HCT116 (cell line): ENCODE data around the gene TRIM61. TPM values are rescaled to one million over a fixed set of nuclear protein-coding genes. Genes with fewer than 3 reads are reported as not detected.

ENCODE experiments used
- ATAC-seq: fragments of 200-7000 bp; cut with Tn5 transposase; 2 replicates; pipeline ENCODE4 v1.9.1; 2020; ENCODE audit warnings: mild to moderate bottlenecking, moderate library complexity
- BruUV-seq: library from RNA; stranded (reverse); fragments of 400-500 nt; replicated peaks from 2 replicates; lab custom pipeline; 2021; lab: Mats Ljungman, UMichigan
- CTCF ChIA-PET: fragments of 300-600 bp; sonication (Branson Sonifier 250); formaldehyde crosslinking; loops from one replicate; lab custom pipeline; 2021; ENCODE audit warnings: antibody characterized with exemption; lab: Charles Lee
- POLR2A ChIA-PET: fragments of 300-600, 350-600 bp; sonication (Branson Sonifier 250); formaldehyde crosslinking; loops from one replicate; lab custom pipeline; 2021; ENCODE audit warnings: antibody characterized with exemption; lab: Charles Lee
- RAD21 ChIA-PET, 2 experiments: fragments of 300-600 bp; sonication (Branson Sonifier 250); formaldehyde crosslinking; loops; one replicate each; lab custom pipeline; 2023; ENCODE audit warnings: low total read pairs in 2 of 2; ENCODE audit not compliant: uncharacterized antibody in 2 of 2, unreplicated experiment in 2 of 2, low non-redundant PET in 1 of 2; lab: Charles Lee
- DNase-seq: peaks from one replicate; pipeline ENCODE4 v3.0.0-alpha.2; 2010; ENCODE audit warnings: low read depth, low spot score
- H2AFZ ChIP-seq: fragments of 200-600 bp; shearing (Covaris generic), sonication (generic); 2 replicates; pipeline ENCODE4 v1.6.1; 2017; ENCODE audit warnings: low read depth, mixed run types, mixed read lengths, antibody characterized with exemption, low read length; ENCODE audit not compliant: poor library complexity, severe bottlenecking
- H3K27ac ChIP-seq: 2 replicates; pipeline ENCODE4 v1.5.1; 2012; ENCODE audit warnings: low read depth, low read length
- H3K27me3 ChIP-seq: fragments of 200-600 bp; sonication (generic); 2 replicates; pipeline ENCODE4 v1.6.1; 2016; ENCODE audit warnings: mixed run types, low read length, mixed read lengths; ENCODE audit not compliant: insufficient read depth
- H3K36me3 ChIP-seq, 2 experiments: fragments of 200-500 bp in 1 of 2; fragments of 200-600 bp in 1 of 2; sonication (Bioruptor generic) in 1 of 2; sonication (generic) in 1 of 2; 2 replicates each; pipeline versions ENCODE4 v1.5.1 to v1.6.1; 2014 to 2016; ENCODE audit warnings: low read length in 2 of 2, inconsistent platforms in 1 of 2, mixed read lengths in 1 of 2, mixed run types in 1 of 2; ENCODE audit not compliant: insufficient read depth in 2 of 2, control insufficient read depth in 1 of 2
- H3K4me1 ChIP-seq, 2 experiments: fragments of 200-600 bp in 1 of 2; sonication (generic) in 1 of 2; 2 replicates each; pipeline versions ENCODE4 v1.5.1 to v1.6.1; 2012 to 2017; ENCODE audit warnings: low read length in 2 of 2, inconsistent platforms in 1 of 2, mild to moderate bottlenecking in 1 of 2, mixed read lengths in 1 of 2, mixed run types in 1 of 2, moderate library complexity in 1 of 2; ENCODE audit not compliant: insufficient read depth in 2 of 2, control insufficient read depth in 1 of 2
- H3K4me2 ChIP-seq: fragments of 200-600 bp; sonication (generic); 2 replicates; pipeline ENCODE4 v1.6.1; 2017; ENCODE audit warnings: mixed run types, low read length, mixed read lengths
- H3K4me3 ChIP-seq, 2 experiments: fragments of 200-600 bp in 1 of 2; sonication (generic) in 1 of 2; replicated peaks in 1 of 2; 2 replicates each; pipeline ENCODE4 v1.5.1; 2011 to 2016; ENCODE audit warnings: low read length in 2 of 2, control low read depth in 1 of 2, low read depth in 1 of 2, mild to moderate bottlenecking in 1 of 2, mixed read lengths in 1 of 2, mixed run types in 1 of 2
- H3K79me2 ChIP-seq: fragments of 200-600 bp; sonication (generic); 2 replicates; pipeline ENCODE4 v1.6.1; 2017; ENCODE audit warnings: mild to moderate bottlenecking, mixed run types, low read length, moderate library complexity, mixed read lengths; ENCODE audit not compliant: insufficient read depth
- H3K9ac ChIP-seq: fragments of 200-600 bp; sonication (generic); 2 replicates; pipeline ENCODE4 v1.6.1; 2016; ENCODE audit warnings: low read length, mixed read lengths
- H3K9me2 ChIP-seq: fragments of 200-600 bp; sonication (generic), shearing (Covaris generic); 2 replicates; pipeline ENCODE4 v1.6.1; 2017; ENCODE audit warnings: mixed run types, mild to moderate bottlenecking, moderate library complexity; ENCODE audit not compliant: insufficient read depth
- H3K9me3 ChIP-seq, 2 experiments: fragments of 200-500 bp in 1 of 2; fragments of 200-600 bp in 1 of 2; sonication (Bioruptor generic) in 1 of 2; sonication (generic) in 1 of 2; 2 replicates each; pipeline ENCODE4 v1.6.1; 2014 to 2017; ENCODE audit warnings: low read length in 2 of 2, mixed read lengths in 2 of 2, inconsistent platforms in 1 of 2, low read depth in 1 of 2, mild to moderate bottlenecking in 1 of 2, mixed run types in 1 of 2, moderate library complexity in 1 of 2; ENCODE audit not compliant: control insufficient read depth in 1 of 2, insufficient read depth in 1 of 2
- H4K20me1 ChIP-seq: fragments of 200-600 bp; sonication (generic), shearing (Covaris generic); 2 replicates; pipeline ENCODE4 v1.6.1; 2017; ENCODE audit warnings: mixed run types, mild to moderate bottlenecking, moderate library complexity; ENCODE audit not compliant: insufficient read depth
- ATF3 ChIP-seq: IDR thresholded peaks from 2 replicates; pipeline ENCODE4 v1.6.1; 2012
- CBX3 ChIP-seq: IDR thresholded peaks from 2 replicates; pipeline ENCODE4 v1.6.1; 2012; ENCODE audit warnings: low read depth
- CEBPB ChIP-seq: IDR thresholded peaks from 2 replicates; pipeline ENCODE4 v1.6.1; 2012; ENCODE audit warnings: low read depth
- ELF1 ChIP-seq: IDR thresholded peaks from 2 replicates; pipeline ENCODE4 v1.6.1; 2012; ENCODE audit warnings: low read depth, borderline replicate concordance
- EZH2 ChIP-seq: fragments of 200-600 bp; sonication (generic); IDR thresholded peaks from 2 replicates; pipeline ENCODE4 v1.6.1; 2017; ENCODE audit warnings: antibody characterized with exemption, mixed run types
- JUND ChIP-seq: IDR thresholded peaks from 2 replicates; pipeline ENCODE4 v1.6.1; 2012
- POLR2A ChIP-seq: IDR thresholded peaks from 2 replicates; pipeline ENCODE4 v1.7.0; 2011; ENCODE audit warnings: borderline replicate concordance; ENCODE audit not compliant: insufficient read depth, insufficient read length; ENCODE audit errors: extremely low read depth
- RAD21 ChIP-seq: IDR thresholded peaks from 2 replicates; pipeline ENCODE4 v1.6.1; 2012; ENCODE audit warnings: low read depth, mild to moderate bottlenecking
- SIN3A ChIP-seq: IDR thresholded peaks from 2 replicates; pipeline ENCODE4 v1.6.1; 2012; ENCODE audit warnings: low read depth
- ZBTB33 ChIP-seq: IDR thresholded peaks from 2 replicates; pipeline ENCODE4 v1.6.1; 2011; ENCODE audit warnings: mild to moderate bottlenecking, low read length, moderate library complexity; ENCODE audit not compliant: insufficient replicate concordance; ENCODE audit errors: extremely low read depth
- ZNF274 ChIP-seq: fragments of 200-500 bp; sonication (Bioruptor generic); IDR thresholded peaks from 2 replicates; pipeline ENCODE4 v1.6.1; 2014; ENCODE audit warnings: mild to moderate bottlenecking, low read depth, low read length, inconsistent platforms
- intact Hi-C: fragments of 100-400 bp; cut with micrococcal nuclease; formaldehyde crosslinking; loops from 2 replicates; pipeline ENCODE4 v1.10.0; 2022
- total RNA-seq: library from RNA; stranded (reverse); gene quantifications from one replicate; pipeline ENCODE4 v1.2.1, GENCODE V29; 2021; ENCODE audit not compliant: unreplicated experiment

Gene TRIM61
- total RNA-seq, 1 experiment from 2014 or later = 0.15 TPM

GRCh38 chr4:165013691-165014090 is 36.2 kb upstream of the TRIM61 start:
- Histone ChIP-seq H3K9me3 (no peaks in the 10 kb centered on the region), H3K9ac (no peak overlapping the region), H3K4me3 (no peak overlapping the region), H3K27me3 (no peaks in the 10 kb centered on the region), H3K79me2 (no peaks in the 10 kb centered on the region), H3K27ac (no peak overlapping the region), H3K36me3 (no peaks in the 10 kb centered on the region), H3K4me1 (0 out of 4 replicates have a peak, but pooled peaks cover 0 to 2% of the 10 kb centered on the region in 2 experiments), H2AFZ (no peak overlapping the region), H3K4me2 (no peak overlapping the region), H3K9me2 (no peaks in the 10 kb centered on the region), H4K20me1 (no peaks in the 10 kb centered on the region)
- ATAC-seq (no peak), DNase-seq (no peak)
- CTCF ChIA-PET = no interaction called here
- no TSS peak for BruUV-seq
- TF ChIP-seq RAD21 (no peak), CEBPB (no peak), SIN3A (no peak), POLR2A (no peak), ELF1 (no peak), ATF3 (no peak), ZNF274 (no peak), EZH2 (no peak), ZBTB33 (no peak), CBX3 (no peak), JUND (no peak)
- RAD21 ChIA-PET = no interaction called here
- intact Hi-C loops = no loop called here
- POLR2A ChIA-PET = no interaction called here
